GM12878 (cell line): Measurements from ENCODE around the gene DUOX1. TPM values are rescaled to one million over a fixed set of nuclear protein-coding genes. Genes with fewer than 3 reads are reported as not detected.

Source experiments
- ATAC-seq: fragments of 200-7000 bp; cut with Tn5 transposase; 3 replicates; pipeline ENCODE4 v1.9.1; 2020; ENCODE audit warnings: mild to moderate bottlenecking, moderate library complexity
- BruUV-seq: library from RNA; stranded (reverse); fragments of 400-500 nt; replicated peaks from 2 replicates; lab custom pipeline; 2021; lab: Mats Ljungman, UMichigan
- CTCF ChIA-PET: fragments of 300-600 bp; sonication (Branson Sonifier 250); formaldehyde crosslinking; extraction: SDS; loops from one replicate; lab custom pipeline; 2021; ENCODE audit warnings: inconsistent platforms; lab: Yijun Ruan, JAX
- POLR2A ChIA-PET: fragments of 350-600 bp; formaldehyde crosslinking; extraction: SDS; loops from one replicate; lab custom pipeline; 2021; ENCODE audit warnings: inconsistent platforms; lab: Charles Lee
- RAD21 ChIA-PET: fragments of 300-600 bp; sonication (Branson Sonifier 250); formaldehyde crosslinking; loops from one replicate; lab custom pipeline; 2023; ENCODE audit warnings: antibody characterized with exemption; ENCODE audit not compliant: unreplicated experiment; lab: Charles Lee
- SMC1A ChIA-PET: fragments of 300-600 bp; sonication (Branson Sonifier 250); formaldehyde crosslinking; loops from one replicate; lab custom pipeline; 2023; ENCODE audit not compliant: unreplicated experiment, uncharacterized antibody; lab: Charles Lee
- DNase-seq: peaks from one replicate; pipeline ENCODE4 v3.0.0-alpha.2; 2011; ENCODE audit warnings: low read depth, low spot score
- FAIRE-seq: peaks from 3 replicates; lab custom pipeline; 2011; peaks lifted over from hg19 to GRCh38; lab: Jason Lieb, UNC
- H2AFZ ChIP-seq: 2 replicates; pipeline ENCODE4 v1.6.0; 2011; ENCODE audit warnings: low read depth, low read length, control low read depth; ENCODE audit not compliant: control insufficient read depth
- H3K27ac ChIP-seq: 2 replicates; pipeline ENCODE4 v1.5.1; 2011; ENCODE audit warnings: control low read depth; ENCODE audit not compliant: control insufficient read depth, insufficient read depth
- H3K27me3 ChIP-seq, 2 experiments: replicated peaks in 1 of 2; 2 replicates each; pipeline versions ENCODE4 v1.6.0 to v1.6.1; 2011; ENCODE audit warnings: low read length in 1 of 2; ENCODE audit not compliant: control insufficient read depth in 2 of 2, insufficient read depth in 2 of 2
- H3K36me3 ChIP-seq, 2 experiments: 2 replicates each; pipeline ENCODE4 v1.5.1; 2011; ENCODE audit warnings: low read length in 1 of 2; ENCODE audit not compliant: control insufficient read depth in 2 of 2, insufficient read depth in 2 of 2
- H3K4me1 ChIP-seq: 2 replicates; pipeline ENCODE4 v1.6.1; 2011; ENCODE audit warnings: mild to moderate bottlenecking, low read length, moderate library complexity, mixed read lengths; ENCODE audit not compliant: control insufficient read depth, insufficient read depth
- H3K4me2 ChIP-seq: 2 replicates; pipeline ENCODE4 v1.6.0; 2011; ENCODE audit warnings: control low read depth; ENCODE audit not compliant: control insufficient read depth, insufficient read depth
- H3K4me3 ChIP-seq: fragments of 200-600 bp; sonication (generic); 2 replicates; pipeline ENCODE4 v1.5.1; 2016
- H3K79me2 ChIP-seq: 2 replicates; pipeline ENCODE4 v1.6.0; 2011; ENCODE audit warnings: low read length; ENCODE audit not compliant: control insufficient read depth, insufficient read depth
- H3K9ac ChIP-seq: 2 replicates; pipeline ENCODE4 v1.8.0; 2011; ENCODE audit warnings: low read length, control low read depth, mixed read lengths; ENCODE audit not compliant: control insufficient read depth, insufficient read depth
- H3K9me3 ChIP-seq: replicated peaks from 3 replicates; pipeline ENCODE4 v1.5.1; 2011; ENCODE audit warnings: mild to moderate bottlenecking, low read length; ENCODE audit not compliant: control insufficient read depth, insufficient read depth
- H4K20me1 ChIP-seq: 2 replicates; pipeline ENCODE4 v1.6.0; 2011; ENCODE audit not compliant: control insufficient read depth, insufficient read depth
- BACH1 ChIP-seq: fragments of 450-650 bp; IDR thresholded peaks from 2 replicates; pipeline ENCODE4 v1.6.1; 2017; ENCODE audit warnings: mild to moderate bottlenecking, borderline replicate concordance
- BCL11A ChIP-seq: IDR thresholded peaks from 2 replicates; pipeline ENCODE4 v1.6.1; 2011; ENCODE audit warnings: low read depth, low read length
- BCLAF1 ChIP-seq: fragments of 450-650 bp; IDR thresholded peaks from 2 replicates; pipeline ENCODE4 v1.6.1; 2017; ENCODE audit warnings: antibody characterized with exemption, mild to moderate bottlenecking, moderate library complexity
- BHLHE40 ChIP-seq, 2 experiments: fragments of 450-650 bp in 1 of 2; IDR thresholded peaks; 2 replicates each; pipeline ENCODE4 v1.6.1; 2011 to 2017; ENCODE audit warnings: low read depth in 2 of 2, borderline replicate concordance in 1 of 2, improper control_type of control experiment in 1 of 2, low read length in 1 of 2, mild to moderate bottlenecking in 1 of 2
- BMI1 ChIP-seq: fragments of 450-650 bp; IDR thresholded peaks from 2 replicates; pipeline ENCODE4 v1.6.1; 2016; ENCODE audit warnings: mild to moderate bottlenecking, moderate library complexity, borderline replicate concordance
- CBFB ChIP-seq: IDR thresholded peaks from 2 replicates; pipeline ENCODE4 v1.6.1; 2016; ENCODE audit warnings: antibody characterized with exemption, low read depth
- FOXK2 ChIP-seq: fragments of 450-650 bp; IDR thresholded peaks from 2 replicates; pipeline ENCODE4 v1.6.1; 2017; ENCODE audit warnings: mild to moderate bottlenecking, moderate library complexity
- JUND ChIP-seq: IDR thresholded peaks from 2 replicates; pipeline ENCODE4 v1.6.1; 2012; ENCODE audit warnings: low read depth, mild to moderate bottlenecking, low read length, improper control_type of control experiment, moderate library complexity
- MTA2 ChIP-seq: fragments of 450-650 bp; IDR thresholded peaks from 2 replicates; pipeline ENCODE4 v1.6.1; 2016; ENCODE audit warnings: low read depth, mild to moderate bottlenecking, moderate library complexity
- MXI1 ChIP-seq: fragments of 150-350 bp; IDR thresholded peaks from 2 replicates; pipeline ENCODE4 v1.6.1; 2011; ENCODE audit warnings: low read depth, mild to moderate bottlenecking, inconsistent platforms, low read length, improper control_type of control experiment
- POLR2AphosphoS5 ChIP-seq: IDR thresholded peaks from 2 replicates; pipeline ENCODE4 v1.6.1; 2011; ENCODE audit warnings: mild to moderate bottlenecking, low read length, inconsistent platforms
- RAD51 ChIP-seq: fragments of 450-650 bp; IDR thresholded peaks from 2 replicates; pipeline ENCODE4 v1.6.1; 2016; ENCODE audit warnings: moderate library complexity, mild to moderate bottlenecking, inconsistent platforms
- RELA ChIP-seq: fragments of 450-650 bp; IDR thresholded peaks from 2 replicates; pipeline ENCODE4 v1.8.0; 2014; ENCODE audit warnings: borderline replicate concordance; ENCODE audit not compliant: partially characterized antibody
- RELB ChIP-seq: fragments of 450-650 bp; IDR thresholded peaks from 2 replicates; pipeline ENCODE4 v1.6.1; 2017; ENCODE audit warnings: low read depth, mild to moderate bottlenecking, moderate library complexity
- RUNX3 ChIP-seq: IDR thresholded peaks from 2 replicates; pipeline ENCODE4 v1.6.1; 2012; ENCODE audit warnings: low read length, inconsistent platforms
- SRF ChIP-seq, 2 experiments: IDR thresholded peaks; 2 replicates each; pipeline ENCODE4 v1.6.1; 2011; ENCODE audit warnings: low read depth in 2 of 2, low read length in 2 of 2, mild to moderate bottlenecking in 1 of 2, moderate library complexity in 1 of 2
- WRNIP1 ChIP-seq: IDR thresholded peaks from 2 replicates; pipeline ENCODE4 v1.6.1; 2011; ENCODE audit warnings: low read depth, low read length, improper control_type of control experiment, borderline replicate concordance
- ZNF217 ChIP-seq: fragments of 450-650 bp; IDR thresholded peaks from 2 replicates; pipeline ENCODE4 v1.6.1; 2017; ENCODE audit warnings: antibody characterized with exemption, mild to moderate bottlenecking
- WGBS: methylation state at CpG from one replicate; pipeline ENCODE4 v1.1.6; 2016; ENCODE audit warnings: low lambda C conversion rate; ENCODE audit not compliant: insufficient replicate concordance, insufficient coverage; ENCODE audit errors: missing lambda C conversion rate; 5-methylcytosine and 5-hydroxymethylcytosine counted together
- in situ Hi-C: fragments of 300-500 bp; cut with MboI; formaldehyde crosslinking; loops from 9 replicates; pipeline ENCODE4 v1.14.3; 2018; ENCODE audit warnings: mixed read lengths
- intact Hi-C: fragments of 100-400 bp; cut with micrococcal nuclease; formaldehyde crosslinking; loops from one replicate; pipeline ENCODE4 v1.14.2; 2022; ENCODE audit not compliant: unreplicated experiment
- polyA plus RNA-seq, 11 experiments: library from polyadenylated mRNA; depleted of rRNA in 4 of 11; unstranded in 6 of 11; stranded (reverse) in 5 of 11; fragments of >200 nt; fragmentation: Nextera tagmentation in 4 of 11; fragmentation: Illumina TruSeq in 1 of 11; extraction: Ambion mirVana in 4 of 11; extraction: Trizol in 1 of 11; gene quantifications; 1 replicate in 1 of 11; 2 replicates in 10 of 11; pipeline versions ENCODE4 v1.2.1 to v1.2.3, GENCODE V29; 2011 to 2016; ENCODE audit warnings: inconsistent platforms in 2 of 11, missing spikeins in 2 of 11, low read depth in 1 of 11
- total RNA-seq, 4 experiments: library from RNA; depleted of rRNA in 3 of 4; stranded (reverse); fragments of >200 nt in 3 of 4; fragmentation: Illumina TruSeq in 1 of 4; extraction: Trizol in 1 of 4; gene quantifications; 2 replicates each; pipeline versions ENCODE4 v1.2.1 to v1.2.3, GENCODE V29; 2013 to 2021

The DUOX1 gene
- total and polyA plus RNA-seq, 10 of the 15 experiments (the other 5 are each of a cell fraction or from before 2014, with no cell fraction given) = 0.02 to 2.1 (median 0.26) TPM; not detected in 3

- TF ChIP-seq CBFB = no peak
These were observed 71.2 kb downstream of the DUOX1 start (continued) for GRCh38 chr15:45200799-45201556.

GRCh38 chr15:45201557-45201859 lies 71.7 kb downstream of the DUOX1 start:
- 0% methylated on average over 3 of the region's 3 CpGs for WGBS
- POLR2A ChIA-PET = interaction anchor here (0.8 to 2.5 kb wide), 9 partner anchors 10 to 201 kb away, joined by 4 to 25 read pairs (median 6); partner anchors contain the start of gene SHF
- peak overlapping the region; percentile 92 for H2AFZ ChIP-seq
- H4K20me1 ChIP-seq = no peaks in the 10 kb centered on the region
- SMC1A ChIA-PET = interaction anchor here (0.5 to 14.4 kb wide), 10 partner anchors 22 to 414 kb away, joined by 3 to 159 read pairs (median 6); a partner anchor contains a TSS
- peak; percentile 38 for DNase-seq
- no peaks in the 10 kb centered on the region; the same call in none of the 2 replicates for H3K4me1 ChIP-seq
- in situ Hi-C loops = loop anchor here (5.0 kb wide), 1 partner anchor 191 kb away; no protein-coding TSS in a partner anchor
- peak overlapping the region; percentile 95 for H3K4me2 ChIP-seq
- H3K9me3 ChIP-seq = no peaks in the 10 kb centered on the region
- intact Hi-C loops = loop anchor here (1.0 to 10.0 kb wide), 2 partner anchors 201 to 413 kb away; a partner anchor contains a TSS
- BruUV-seq = no TSS peak
- peak; percentile 40 for ATAC-seq
- no peaks in the 10 kb centered on the region for H3K27me3 ChIP-seq
- peak overlapping the region; percentile 96; the same call in 1 of the 2 replicates for H3K9ac ChIP-seq
- no peaks in the 10 kb centered on the region for H3K79me2 ChIP-seq
- peak; percentile 13 for FAIRE-seq
- H3K27ac ChIP-seq = peak overlapping the region; percentile 95
- CTCF ChIA-PET = interaction anchor here (0.9 to 11.2 kb wide), 13 partner anchors 13 to 410 kb away, joined by 3 to 253 read pairs (median 7); partner anchors contain the start of gene SHF
- H3K36me3 ChIP-seq = no peaks in the 10 kb centered on the region
- H3K4me3 ChIP-seq = peak overlapping the region; percentile 78; the same call in 1 of the 2 replicates
- RAD21 ChIA-PET = interaction anchor here (0.7 to 8.2 kb wide), 8 partner anchors 15 to 256 kb away, joined by 3 to 104 read pairs (median 5); a partner anchor contains a TSS
- TF ChIP-seq MTA2 (peak; percentile 95), FOXK2 (no peak), RELA (peak; percentile 20), BHLHE40 (IDR thresholded peaks at IDR 0.05; ENCODE audit: borderline replicate concordance in 1 of 2, low read depth in 2 of 2, low read length in 1 of 2) (peak; percentile 90 to 94), RELB (peak; percentile 84), BCL11A (peak; percentile 93), ZNF217 (0 out of 2 replicates have a peak, but pooled peaks have one; percentile 11), BMI1 (peak; percentile 58; the same call in 1 of the 2 replicates), JUND (no peak), SRF (IDR thresholded peaks at IDR 0.05; ENCODE audit: low read depth in 2 of 2, low read length in 2 of 2) (no peak), BCLAF1 (no peak), RAD51 (peak; percentile 53; the same call in 1 of the 2 replicates), BACH1 (peak; percentile 70; the same call in 1 of the 2 replicates), MXI1 (peak; percentile 24; the same call in 1 of the 2 replicates), WRNIP1 (no peak), RUNX3 (peak; percentile 30; the same call in 1 of the 2 replicates), POLR2AphosphoS5 (no peak)
